Chondrocyte (in vitro differentiated cells): ENCODE measurements around the gene ZNF280A. TPM values are rescaled to one million over a fixed set of nuclear protein-coding genes. Genes with fewer than 3 reads are reported as not detected.
"Not testable (repeated sequence)": the region's sequence is repeated elsewhere in the genome, so short reads cannot be mapped to it uniquely, and the experiment has no call there.

ENCODE experiments used
- DNase-seq: peaks from one replicate; pipeline ENCODE4 v3.0.0; 2021; ENCODE audit warnings: mixed read lengths, low spot score
- H3K27ac Mint-ChIP-seq: one replicate; pipeline ENCODE4 v1.8.0; 2021; ENCODE audit warnings: mild to moderate bottlenecking, moderate library complexity, mixed read lengths; ENCODE audit not compliant: unreplicated experiment
- H3K27me3 Mint-ChIP-seq: 2 replicates; pipeline ENCODE4 v1.8.0; 2021; ENCODE audit warnings: low read depth, mixed read lengths
- H3K36me3 Mint-ChIP-seq: 2 replicates; pipeline ENCODE4 v1.8.0; 2021; ENCODE audit warnings: low read depth, mixed read lengths
- H3K4me1 Mint-ChIP-seq: 2 replicates; pipeline ENCODE4 v1.8.0; 2021; ENCODE audit warnings: low read depth, mild to moderate bottlenecking, mixed read lengths
- H3K4me3 Mint-ChIP-seq: one replicate; pipeline ENCODE4 v1.8.0; 2021; ENCODE audit warnings: mild to moderate bottlenecking, moderate library complexity, mixed read lengths; ENCODE audit not compliant: unreplicated experiment
- H3K9me3 Mint-ChIP-seq: 2 replicates; pipeline ENCODE4 v1.8.0; 2021; ENCODE audit warnings: low read depth, mixed read lengths
- CTCF ChIP-seq: fragments of 200-600 bp; sonication (generic); IDR thresholded peaks from 2 replicates; pipeline ENCODE4 v1.5.0; 2021; ENCODE audit warnings: antibody characterized with exemption, mild to moderate bottlenecking, moderate library complexity
- total RNA-seq: library from RNA; stranded (reverse); gene quantifications from 3 replicates; pipeline ENCODE4 v1.2.1, GENCODE V29; 2021

ZNF280A gene
- total RNA-seq, 1 donor from 2014 or later: not detected

- no peaks in the 10 kb centered on the region for H3K36me3 Mint-ChIP-seq
- no peaks in the 10 kb centered on the region for H3K4me1 Mint-ChIP-seq
- H3K27me3 Mint-ChIP-seq: peaks cover 12% of the 10 kb centered on the region
- DNase-seq: no peak
- H3K27ac Mint-ChIP-seq: no peak overlapping the region
- no peak for TF ChIP-seq CTCF
- H3K9me3 Mint-ChIP-seq: no peaks in the 10 kb centered on the region
- no peak overlapping the region for H3K4me3 Mint-ChIP-seq
These were observed 14.7 kb upstream of the ZNF280A start for GRCh38 chr22:22534604-22535415.

- Mint-ChIP-seq H3K36me3 (no peaks in the 10 kb centered on the region), H3K4me1 (no peaks in the 10 kb centered on the region), H3K9me3 (no peaks in the 10 kb centered on the region), H3K27me3 (peaks cover 11% of the 10 kb centered on the region), H3K4me3 (no peak overlapping the region), H3K27ac (no peak overlapping the region)
- no peak for TF ChIP-seq CTCF
- no peak for DNase-seq
These were observed 13.8 kb upstream of the ZNF280A start for GRCh38 chr22:22533863-22534262.

- no peak overlapping the region for H3K4me3 Mint-ChIP-seq
These were observed 13.3 kb upstream of the ZNF280A start for GRCh38 chr22:22533417-22533816.

GRCh38 chr22:22532547-22533071 lies 12.5 kb upstream of the ZNF280A start:
- H3K4me3 Mint-ChIP-seq, H3K9me3 Mint-ChIP-seq, H3K36me3 Mint-ChIP-seq, H3K4me1 Mint-ChIP-seq, DNase-seq, H3K27ac Mint-ChIP-seq: not testable (repeated sequence)
- H3K27me3 Mint-ChIP-seq: peaks cover 14% of the 10 kb centered on the region

More at GRCh38 chr22:22533417-22533816, 13.3 kb upstream of the ZNF280A start:
- Mint-ChIP-seq H3K4me1 (no peaks in the 10 kb centered on the region), H3K36me3 (no peaks in the 10 kb centered on the region), H3K9me3 (no peaks in the 10 kb centered on the region), H3K27ac (no peak overlapping the region), H3K27me3 (peaks cover 11% of the 10 kb centered on the region)
- no peak for TF ChIP-seq CTCF
- no peak for DNase-seq

GRCh38 chr22:22531770-22532546 lies 11.9 kb upstream of the ZNF280A start:
- Mint-ChIP-seq H3K9me3 (no peaks in the 10 kb centered on the region), H3K36me3 (no peaks in the 10 kb centered on the region), H3K27ac (no peak overlapping the region), H3K27me3 (peaks cover 10% of the 10 kb centered on the region), H3K4me1 (no peaks in the 10 kb centered on the region), H3K4me3 (no peak overlapping the region)
- DNase-seq: no peak
- no peak for TF ChIP-seq CTCF
